Measurements from ENCODE around the gene C1orf210.

C1orf210 gene

DNA sequence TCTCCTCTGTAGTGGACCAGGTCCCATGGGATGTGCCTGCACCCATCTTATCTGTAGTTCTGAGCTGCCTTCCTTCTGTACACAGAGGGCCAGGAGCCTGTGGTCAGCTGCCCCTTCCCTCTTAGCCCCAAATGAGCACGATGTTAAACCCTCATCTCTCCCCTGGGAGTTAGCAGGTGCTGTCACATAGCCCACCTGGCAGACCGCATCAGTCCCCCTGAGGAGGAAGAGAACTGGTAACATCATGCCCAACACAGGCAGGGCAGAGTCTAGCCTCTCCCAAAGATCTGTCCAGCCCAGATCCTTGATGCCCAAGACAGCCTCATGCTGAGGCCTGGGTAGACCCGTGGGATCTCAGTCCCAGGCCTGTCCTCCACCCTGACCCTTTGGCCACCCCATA lies 20.1 kb upstream of the C1orf210 start:
- no peaks in the 10 kb centered on the region for H3K9me3 ChIP-seq (ENCODE audit: severe bottlenecking)
- ATAC-seq (ENCODE audit: low read depth) (no peak), DNase-seq (ENCODE audit: low spot score) (no peak)
- H3K4me3 ChIP-seq (ENCODE audit: severe bottlenecking) = no peak overlapping the region
- TF ChIP-seq, protein P1, sequence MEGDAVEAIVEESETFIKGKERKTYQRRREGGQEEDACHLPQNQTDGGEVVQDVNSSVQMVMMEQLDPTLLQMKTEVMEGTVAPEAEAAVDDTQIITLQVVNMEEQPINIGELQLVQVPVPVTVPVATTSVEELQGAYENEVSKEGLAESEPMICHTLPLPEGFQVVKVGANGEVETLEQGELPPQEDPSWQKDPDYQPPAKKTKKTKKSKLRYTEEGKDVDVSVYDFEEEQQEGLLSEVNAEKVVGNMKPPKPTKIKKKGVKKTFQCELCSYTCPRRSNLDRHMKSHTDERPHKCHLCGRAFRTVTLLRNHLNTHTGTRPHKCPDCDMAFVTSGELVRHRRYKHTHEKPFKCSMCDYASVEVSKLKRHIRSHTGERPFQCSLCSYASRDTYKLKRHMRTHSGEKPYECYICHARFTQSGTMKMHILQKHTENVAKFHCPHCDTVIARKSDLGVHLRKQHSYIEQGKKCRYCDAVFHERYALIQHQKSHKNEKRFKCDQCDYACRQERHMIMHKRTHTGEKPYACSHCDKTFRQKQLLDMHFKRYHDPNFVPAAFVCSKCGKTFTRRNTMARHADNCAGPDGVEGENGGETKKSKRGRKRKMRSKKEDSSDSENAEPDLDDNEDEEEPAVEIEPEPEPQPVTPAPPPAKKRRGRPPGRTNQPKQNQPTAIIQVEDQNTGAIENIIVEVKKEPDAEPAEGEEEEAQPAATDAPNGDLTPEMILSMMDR (IDR thresholded peaks at IDR 0.05; ENCODE audit: poor library complexity, severe bottlenecking) = no peak
- H3K27ac ChIP-seq (ENCODE audit: poor library complexity, severe bottlenecking) = no peak overlapping the region
- H3K4me1 ChIP-seq (ENCODE audit: insufficient read depth, poor library complexity, severe bottlenecking) = no peaks in the 10 kb centered on the region
- H3K36me3 ChIP-seq (ENCODE audit: low read depth) = no peaks in the 10 kb centered on the region
- H3K27me3 ChIP-seq (ENCODE audit: insufficient read depth, poor library complexity, severe bottlenecking) = no peaks in the 10 kb centered on the region

DNA sequence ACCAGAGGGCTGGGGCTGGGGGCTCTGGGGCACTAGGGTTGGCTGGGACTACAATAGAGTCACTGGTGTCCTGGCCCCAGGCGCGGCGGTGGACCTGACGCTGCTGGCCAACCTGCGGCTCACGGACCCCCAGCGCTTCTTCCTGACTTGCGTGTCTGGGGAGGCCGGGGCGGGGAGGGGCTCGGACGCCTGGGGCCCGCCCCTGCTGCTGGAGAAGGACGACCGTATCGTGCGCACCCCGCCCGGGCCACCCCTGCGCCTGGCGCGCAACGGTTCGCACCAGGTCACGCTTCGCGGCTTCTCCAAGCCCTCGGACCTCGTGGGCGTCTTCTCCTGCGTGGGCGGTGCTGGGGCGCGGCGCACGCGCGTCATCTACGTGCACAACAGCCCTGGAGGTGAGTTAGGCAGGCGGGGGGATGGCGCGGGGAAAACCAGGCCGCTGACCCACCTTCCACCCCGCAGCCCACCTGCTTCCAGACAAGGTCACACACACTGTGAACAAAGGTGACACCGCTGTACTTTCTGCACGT lies 19.5 kb upstream of the C1orf210 start:
- no peak overlapping the region for H3K27ac ChIP-seq (ENCODE audit: poor library complexity, severe bottlenecking)
- no peaks in the 10 kb centered on the region for H3K27me3 ChIP-seq (ENCODE audit: insufficient read depth, poor library complexity, severe bottlenecking)
- no peak for ATAC-seq (ENCODE audit: low read depth)
- no peaks in the 10 kb centered on the region for H3K4me1 ChIP-seq (ENCODE audit: insufficient read depth, poor library complexity, severe bottlenecking)
- no peak overlapping the region for H3K4me3 ChIP-seq (ENCODE audit: severe bottlenecking)
- DNase-seq (ENCODE audit: low spot score) = no peak
- TF ChIP-seq, protein P1 (IDR thresholded peaks at IDR 0.05; ENCODE audit: poor library complexity, severe bottlenecking) = no peak
- H3K9me3 ChIP-seq (ENCODE audit: severe bottlenecking) = no peaks in the 10 kb centered on the region
- H3K36me3 ChIP-seq (ENCODE audit: low read depth) = no peaks in the 10 kb centered on the region

DNA sequence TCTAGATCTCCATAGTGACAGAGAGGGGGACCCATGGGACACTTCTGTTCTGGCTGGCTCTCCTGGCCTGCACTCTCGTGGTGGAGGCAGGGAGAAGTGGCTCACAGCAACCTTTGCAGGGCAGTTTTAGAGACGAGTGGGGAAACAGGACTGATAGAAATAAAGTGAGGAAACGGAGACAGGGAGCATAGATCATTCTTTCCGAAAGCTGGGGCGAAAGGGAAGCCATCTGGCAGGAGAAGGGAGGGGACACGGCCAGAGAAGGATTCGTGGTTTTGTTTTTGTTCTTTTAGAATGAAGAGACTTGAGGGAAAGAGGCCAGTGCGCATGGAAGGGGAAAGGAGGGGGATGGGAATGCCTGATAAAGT lies 18.9 kb upstream of the C1orf210 start:
- no peak overlapping the region for H3K4me3 ChIP-seq (ENCODE audit: severe bottlenecking)
- H3K4me1 ChIP-seq (ENCODE audit: insufficient read depth, poor library complexity, severe bottlenecking) = no peaks in the 10 kb centered on the region
- H3K9me3 ChIP-seq (ENCODE audit: severe bottlenecking) = no peaks in the 10 kb centered on the region
- no peak overlapping the region for H3K27ac ChIP-seq (ENCODE audit: poor library complexity, severe bottlenecking)
- no peaks in the 10 kb centered on the region for H3K36me3 ChIP-seq (ENCODE audit: low read depth)
- no peaks in the 10 kb centered on the region for H3K27me3 ChIP-seq (ENCODE audit: insufficient read depth, poor library complexity, severe bottlenecking)
- DNase-seq (ENCODE audit: low spot score) (no peak), ATAC-seq (ENCODE audit: low read depth) (no peak)
- TF ChIP-seq, protein P1 (IDR thresholded peaks at IDR 0.05; ENCODE audit: poor library complexity, severe bottlenecking) = no peak

DNA sequence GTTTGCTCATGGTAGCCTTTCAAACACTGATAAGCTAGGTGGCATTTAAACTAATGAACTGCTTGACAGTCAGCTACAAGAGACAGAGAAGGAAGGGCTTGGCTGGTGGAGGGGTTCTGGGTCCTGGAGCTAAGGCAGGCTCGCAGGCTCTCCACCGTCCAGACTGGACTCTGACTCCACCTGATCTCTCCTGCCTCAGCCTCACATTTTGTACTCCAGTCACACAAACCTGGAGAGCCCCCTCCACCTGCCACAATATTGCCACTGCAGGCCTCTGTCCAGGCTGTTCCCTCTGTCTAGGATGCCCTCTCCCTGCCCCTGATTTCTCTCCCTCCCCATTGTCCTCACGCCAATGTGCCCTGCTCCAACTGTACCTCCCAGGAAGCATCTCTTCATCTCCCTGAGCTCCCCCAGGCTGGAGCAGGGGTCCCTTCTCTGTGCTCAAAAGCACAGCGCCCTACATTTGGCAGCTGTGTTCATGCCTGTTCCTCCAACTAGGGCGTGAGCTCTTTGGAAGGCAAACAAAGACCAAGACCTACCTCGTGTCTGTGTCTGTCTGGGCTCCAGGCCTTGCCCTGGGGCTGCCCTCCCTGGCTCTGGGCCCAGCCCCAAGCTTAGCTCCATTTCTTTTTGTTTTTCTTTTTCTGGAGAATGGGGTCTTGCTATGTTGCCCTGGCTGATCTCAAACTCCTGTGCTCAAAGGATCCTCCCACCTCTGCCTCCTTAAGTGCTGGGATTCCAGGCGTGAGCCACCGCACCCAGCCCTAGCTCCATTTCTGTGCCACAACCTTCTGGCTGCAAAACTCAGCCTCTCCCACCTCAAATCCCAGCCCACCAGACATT lies 18.3 kb upstream of the C1orf210 start:
- TF ChIP-seq, protein P1 (IDR thresholded peaks at IDR 0.05; ENCODE audit: poor library complexity, severe bottlenecking) = no peak
- no peak for DNase-seq (ENCODE audit: low spot score)

More for the DNA sequence above, 18.3 kb upstream of the C1orf210 start:
- H3K4me1 ChIP-seq (ENCODE audit: insufficient read depth, poor library complexity, severe bottlenecking) = no peaks in the 10 kb centered on the region
- H3K9me3 ChIP-seq (ENCODE audit: severe bottlenecking) = no peaks in the 10 kb centered on the region
- H3K4me3 ChIP-seq (ENCODE audit: severe bottlenecking) = no peak overlapping the region
- no peak for ATAC-seq (ENCODE audit: low read depth)
- no peaks in the 10 kb centered on the region for H3K36me3 ChIP-seq (ENCODE audit: low read depth)
- H3K27me3 ChIP-seq (ENCODE audit: insufficient read depth, poor library complexity, severe bottlenecking) = no peaks in the 10 kb centered on the region
- no peak overlapping the region for H3K27ac ChIP-seq (ENCODE audit: poor library complexity, severe bottlenecking)
